ENCODE data around the gene C5orf46. TPM values are rescaled to one million over a fixed set of nuclear protein-coding genes. Genes with fewer than 3 reads are reported as not detected.

C5orf46 gene
- total and polyA plus RNA-seq, 2 of the 13 experiments (the other 11 are each of a cell fraction or from before 2014, with no cell fraction given), result not detected

DNA sequence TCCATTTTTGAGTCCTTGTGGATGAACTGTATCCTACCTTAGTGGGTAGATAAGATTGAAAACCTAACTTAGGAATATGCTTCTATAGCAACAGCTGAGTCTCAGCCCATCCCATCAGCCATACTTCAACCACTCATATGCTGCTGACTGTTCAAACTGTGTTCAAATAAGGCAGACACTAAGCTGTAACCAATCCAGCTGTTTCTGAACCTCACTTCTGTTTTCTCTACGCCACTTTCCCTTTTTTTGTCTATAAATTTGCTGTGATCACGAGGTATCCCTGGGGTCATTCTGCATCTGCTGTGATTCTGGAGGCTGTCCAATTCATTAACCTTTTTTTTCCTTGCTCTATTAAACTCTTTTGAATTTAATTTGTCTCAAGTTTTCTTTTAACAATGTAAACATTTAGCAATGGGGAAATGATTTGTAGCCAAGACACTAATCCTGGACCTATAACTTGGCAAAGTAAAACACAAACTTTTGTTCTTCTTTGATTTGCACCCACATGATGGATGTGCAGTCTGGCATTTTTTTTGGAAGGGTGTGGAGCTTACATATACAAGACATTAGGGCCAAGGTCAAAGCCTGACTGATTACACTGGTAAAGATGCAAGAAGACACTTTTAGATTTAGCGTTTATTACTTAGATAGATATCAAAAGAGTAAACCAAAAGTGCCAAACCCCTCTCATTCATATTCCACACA lies 42.7 kb downstream of the C5orf46 start:
- TF ChIP-seq TCF7L2 (IDR thresholded peaks at IDR 0.05; ENCODE audit: low read depth, low read length) (no peak), ZNF570 (CRISPR knock-in tag; IDR thresholded peaks at IDR 0.05; ENCODE audit: borderline replicate concordance) (no peak), MED8 (CRISPR knock-in tag; IDR thresholded peaks at IDR 0.05; ENCODE audit: insufficient replicate concordance) (no peak), PRMT3 (CRISPR knock-in tag; IDR thresholded peaks at IDR 0.05; ENCODE audit: borderline replicate concordance, low read depth) (no peak), ZNF543 (CRISPR knock-in tag; IDR thresholded peaks at IDR 0.05) (no peak), ZNF232 (CRISPR knock-in tag; IDR thresholded peaks at IDR 0.05; ENCODE audit: borderline replicate concordance) (no peak), SRSF1 (optimal IDR thresholded peaks at IDR 0.05; ENCODE audit: low read depth, low read length) (no peak), SALL2 (CRISPR knock-in tag; IDR thresholded peaks at IDR 0.05) (no peak), NKX3-1 (CRISPR knock-in tag; IDR thresholded peaks at IDR 0.05) (no peak), SMAD9 (CRISPR knock-in tag; IDR thresholded peaks at IDR 0.05) (no peak), HNRNPUL1 (IDR thresholded peaks at IDR 0.05; ENCODE audit: low read depth, low read length) (no peak), GPN1 (CRISPR knock-in tag; IDR thresholded peaks at IDR 0.05; ENCODE audit: borderline replicate concordance) (no peak), TAF15 (IDR thresholded peaks at IDR 0.05; ENCODE audit: low read depth, low read length, poor library complexity, severe bottlenecking) (no peak), ZSCAN9 (CRISPR knock-in tag; IDR thresholded peaks at IDR 0.05; ENCODE audit: borderline replicate concordance) (no peak)
- TF ChIP-seq, protein P1, sequence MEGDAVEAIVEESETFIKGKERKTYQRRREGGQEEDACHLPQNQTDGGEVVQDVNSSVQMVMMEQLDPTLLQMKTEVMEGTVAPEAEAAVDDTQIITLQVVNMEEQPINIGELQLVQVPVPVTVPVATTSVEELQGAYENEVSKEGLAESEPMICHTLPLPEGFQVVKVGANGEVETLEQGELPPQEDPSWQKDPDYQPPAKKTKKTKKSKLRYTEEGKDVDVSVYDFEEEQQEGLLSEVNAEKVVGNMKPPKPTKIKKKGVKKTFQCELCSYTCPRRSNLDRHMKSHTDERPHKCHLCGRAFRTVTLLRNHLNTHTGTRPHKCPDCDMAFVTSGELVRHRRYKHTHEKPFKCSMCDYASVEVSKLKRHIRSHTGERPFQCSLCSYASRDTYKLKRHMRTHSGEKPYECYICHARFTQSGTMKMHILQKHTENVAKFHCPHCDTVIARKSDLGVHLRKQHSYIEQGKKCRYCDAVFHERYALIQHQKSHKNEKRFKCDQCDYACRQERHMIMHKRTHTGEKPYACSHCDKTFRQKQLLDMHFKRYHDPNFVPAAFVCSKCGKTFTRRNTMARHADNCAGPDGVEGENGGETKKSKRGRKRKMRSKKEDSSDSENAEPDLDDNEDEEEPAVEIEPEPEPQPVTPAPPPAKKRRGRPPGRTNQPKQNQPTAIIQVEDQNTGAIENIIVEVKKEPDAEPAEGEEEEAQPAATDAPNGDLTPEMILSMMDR (CRISPR knock-in tag; IDR thresholded peaks at IDR 0.05), result no peak
- TF ChIP-seq, protein P2, sequence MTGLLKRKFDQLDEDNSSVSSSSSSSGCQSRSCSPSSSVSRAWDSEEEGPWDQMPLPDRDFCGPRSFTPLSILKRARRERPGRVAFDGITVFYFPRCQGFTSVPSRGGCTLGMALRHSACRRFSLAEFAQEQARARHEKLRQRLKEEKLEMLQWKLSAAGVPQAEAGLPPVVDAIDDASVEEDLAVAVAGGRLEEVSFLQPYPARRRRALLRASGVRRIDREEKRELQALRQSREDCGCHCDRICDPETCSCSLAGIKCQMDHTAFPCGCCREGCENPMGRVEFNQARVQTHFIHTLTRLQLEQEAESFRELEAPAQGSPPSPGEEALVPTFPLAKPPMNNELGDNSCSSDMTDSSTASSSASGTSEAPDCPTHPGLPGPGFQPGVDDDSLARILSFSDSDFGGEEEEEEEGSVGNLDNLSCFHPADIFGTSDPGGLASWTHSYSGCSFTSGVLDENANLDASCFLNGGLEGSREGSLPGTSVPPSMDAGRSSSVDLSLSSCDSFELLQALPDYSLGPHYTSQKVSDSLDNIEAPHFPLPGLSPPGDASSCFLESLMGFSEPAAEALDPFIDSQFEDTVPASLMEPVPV (CRISPR knock-in tag; IDR thresholded peaks at IDR 0.05), result no peak
- POLR2A ChIA-PET, result no interaction called here
- in situ Hi-C loops (cut with HindIII; ENCODE audit: extremely low pct_ligation_motif_present, low pct_unique_long_range_greater_than_20kb), result no loop called here

More for the DNA sequence above, 42.7 kb downstream of the C5orf46 start:
- H3K4me2 ChIP-seq (ENCODE audit: low read depth, low read length), result no peak overlapping the region
- H3K9ac ChIP-seq (ENCODE audit: insufficient read depth, low read depth, low read length), result no peak overlapping the region
- CTCF ChIA-PET (ENCODE audit: low intra/inter-chr PET ratio, low total read pairs), result no interaction called here
- H2AFZ ChIP-seq (ENCODE audit: low read length), result no peak overlapping the region
- no peaks in the 10 kb centered on the region for H3K36me3 ChIP-seq (replicated peaks in 1 of 2; ENCODE audit: control insufficient read depth in 1 of 2, insufficient read depth in 2 of 2, low read length in 2 of 2)
- 30% methylated on average over 3 of the region's 3 CpGs for WGBS (ENCODE audit: low lambda C conversion rate)
- H3K4me1 ChIP-seq (ENCODE audit: insufficient read depth, low read length), result no peaks in the 10 kb centered on the region
- H3K27me3 ChIP-seq (ENCODE audit: control insufficient read depth in 1 of 2, insufficient read depth in 2 of 2, low read length in 2 of 2), result no peaks in the 10 kb centered on the region
- no TSS peak for BruUV-seq (replicated peaks)
- H4K20me1 ChIP-seq (ENCODE audit: insufficient read depth, low read length), result no peaks in the 10 kb centered on the region
- no peak overlapping the region for H3K4me3 ChIP-seq (replicated peaks in 1 of 3; ENCODE audit: insufficient read depth in 1 of 3, low read depth in 2 of 3, low read length in 3 of 3)
- H3K27ac ChIP-seq (ENCODE audit: extremely low read length, insufficient read depth, low read length), result no peak overlapping the region
- no peaks in the 10 kb centered on the region for H3K9me3 ChIP-seq (ENCODE audit: low read length)
- DNase-seq (ENCODE audit: low spot score), result no peak
- intact Hi-C loops (cut with micrococcal nuclease; ENCODE audit: unreplicated experiment), result no loop called here
- no peaks in the 10 kb centered on the region for H3K79me2 ChIP-seq (ENCODE audit: insufficient read depth, low read length)
- ATAC-seq, result no peak
- FAIRE-seq, result no peak

All from HepG2 (cell line).